ENCODE results near the gene ADAP1. TPM values are rescaled to one million over a fixed set of nuclear protein-coding genes. Genes with fewer than 3 reads are reported as not detected.

ADAP1 gene
- total RNA-seq, 1 experiment from 2014 or later, result 34.0 TPM

DNA sequence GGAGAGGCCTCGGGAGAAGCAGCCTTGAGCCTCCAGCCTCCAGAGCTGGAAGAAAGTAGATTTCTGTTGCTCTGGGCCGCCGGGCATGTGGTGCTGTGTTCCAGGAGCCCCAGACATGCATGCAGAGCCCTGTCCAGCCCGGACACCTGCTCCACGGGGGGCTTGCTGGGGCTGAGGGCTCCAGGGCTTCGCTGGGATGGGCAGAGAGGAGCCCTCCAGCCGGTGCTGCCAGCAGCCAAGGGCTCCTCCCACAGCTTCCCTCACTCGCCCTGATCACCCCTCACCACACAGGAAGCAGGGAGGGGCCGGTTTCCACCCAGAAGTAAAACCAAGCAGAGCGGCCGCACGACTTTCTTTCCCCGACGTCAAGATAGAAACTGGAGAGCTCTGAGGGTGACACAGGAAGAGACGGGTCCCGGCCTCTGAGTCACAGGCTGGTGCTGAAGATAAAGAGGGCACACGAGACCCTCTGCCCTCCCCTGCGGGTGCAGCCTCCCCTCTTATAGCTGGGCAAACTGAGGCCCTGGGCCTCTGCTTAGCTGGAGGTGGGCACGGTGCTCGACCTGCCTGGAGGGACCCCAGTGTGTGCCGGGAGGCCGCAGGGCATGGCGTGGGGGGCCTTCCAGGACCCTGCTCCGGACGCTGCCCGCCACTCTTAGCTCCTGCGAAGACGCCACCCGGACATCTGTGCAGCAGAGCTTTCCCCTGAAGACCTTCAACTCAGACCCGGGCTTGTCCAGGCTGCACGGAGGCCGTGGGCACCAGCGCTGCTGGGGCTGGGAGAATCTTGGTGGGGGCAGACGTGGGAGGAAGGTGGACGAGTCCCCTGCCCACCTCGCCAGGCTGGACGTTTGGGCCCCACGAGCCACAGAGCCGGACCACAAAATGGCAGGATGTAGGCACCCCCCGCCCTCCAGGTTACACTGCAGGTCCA is 31.1 kb downstream of the ADAP1 start:
- TF ChIP-seq JUND (IDR thresholded peaks at IDR 0.05) (no peak), ZFX (IDR thresholded peaks at IDR 0.05) (no peak), TCF7L2 (IDR thresholded peaks at IDR 0.05; ENCODE audit: borderline replicate concordance, extremely low read depth, insufficient read depth, insufficient read length) (no peak), CEBPB (IDR thresholded peaks at IDR 0.05; ENCODE audit: low read depth) (no peak), ATF3 (IDR thresholded peaks at IDR 0.05) (no peak), SRF (IDR thresholded peaks at IDR 0.05; ENCODE audit: low read depth) (no peak)
- Histone ChIP-seq H3K9me3 (ENCODE audit: control insufficient read depth in 1 of 2, insufficient read depth in 1 of 2, low read depth in 1 of 2, low read length in 2 of 2) (no peaks in the 10 kb centered on the region), H3K36me3 (ENCODE audit: control insufficient read depth in 1 of 2, insufficient read depth in 2 of 2, low read length in 2 of 2) (no peaks in the 10 kb centered on the region), H3K4me3 (replicated peaks in 1 of 2; ENCODE audit: low read depth in 1 of 2, low read length in 2 of 2) (no peak overlapping the region), H3K27ac (ENCODE audit: low read depth, low read length) (no peak overlapping the region), H3K79me2 (ENCODE audit: insufficient read depth, low read length) (no peaks in the 10 kb centered on the region), H4K20me1 (ENCODE audit: insufficient read depth) (no peaks in the 10 kb centered on the region), H3K4me2 (ENCODE audit: low read length) (no peak overlapping the region), H3K27me3 (ENCODE audit: insufficient read depth, low read length) (no peaks in the 10 kb centered on the region), H3K4me1 (ENCODE audit: control insufficient read depth in 1 of 2, insufficient read depth in 2 of 2, low read length in 2 of 2) (peaks cover 0 to 13% of the 10 kb centered on the region in 2 experiments; a peak in 2 of 4 replicates), H3K9ac (ENCODE audit: low read length) (no peak overlapping the region), H3K9me2 (ENCODE audit: insufficient read depth) (no peaks in the 10 kb centered on the region), H2AFZ (ENCODE audit: low read depth, low read length, poor library complexity, severe bottlenecking) (no peak overlapping the region)
- intact Hi-C loops (cut with micrococcal nuclease), result no loop called here
- ATAC-seq (no peak), DNase-seq (ENCODE audit: low read depth, low spot score) (no peak)
- CTCF ChIA-PET, result no interaction called here
- RAD21 ChIA-PET (ENCODE audit: low non-redundant PET in 1 of 2, low total read pairs in 2 of 2, uncharacterized antibody in 2 of 2, unreplicated experiment in 2 of 2), result no interaction called here
- POLR2A ChIA-PET, result no interaction called here
- no TSS peak for BruUV-seq (replicated peaks)

DNA sequence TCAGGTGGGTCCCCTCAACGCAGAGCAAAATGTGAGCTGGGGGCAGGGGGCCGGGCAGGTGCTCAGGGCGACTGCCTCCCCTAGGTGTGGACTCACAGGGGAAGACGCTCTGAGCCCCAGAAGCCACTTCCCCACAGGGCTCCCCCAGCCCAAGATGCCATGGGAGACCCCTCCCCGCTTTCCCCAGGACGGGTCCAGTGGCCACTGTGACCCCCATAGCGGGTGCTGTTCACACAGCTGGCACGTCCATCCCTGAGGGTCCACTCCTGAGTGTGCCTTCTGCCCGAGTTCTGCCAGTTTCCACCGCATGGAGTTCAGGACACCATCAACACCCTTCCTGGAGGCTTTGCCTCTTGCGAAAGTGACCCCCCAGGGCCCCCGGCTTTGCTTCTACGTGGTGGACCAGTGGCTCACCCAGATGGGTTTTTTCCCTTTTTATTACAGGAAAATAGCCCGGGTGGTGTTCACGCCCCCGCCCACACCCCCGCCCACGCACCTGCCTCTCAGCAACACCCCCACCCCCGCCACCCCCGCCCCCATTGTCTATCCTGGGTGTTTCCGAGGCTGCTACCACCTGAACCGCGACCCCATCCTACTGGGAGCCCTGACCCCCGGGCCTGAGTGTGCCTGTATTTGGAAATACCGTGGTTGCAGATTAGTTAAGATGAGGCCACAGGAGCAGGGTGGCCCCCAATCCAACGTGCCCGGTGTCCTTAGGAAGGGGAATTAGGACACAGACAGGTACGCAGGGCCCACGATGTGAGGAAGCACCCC is 32.0 kb downstream of the ADAP1 start:
- Histone ChIP-seq H3K4me2 (ENCODE audit: low read length) (no peak overlapping the region), H3K79me2 (ENCODE audit: insufficient read depth, low read length) (no peaks in the 10 kb centered on the region), H3K36me3 (ENCODE audit: control insufficient read depth in 1 of 2, insufficient read depth in 2 of 2, low read length in 2 of 2) (no peaks in the 10 kb centered on the region), H3K4me1 (ENCODE audit: control insufficient read depth in 1 of 2, insufficient read depth in 2 of 2, low read length in 2 of 2) (peaks cover 0 to 13% of the 10 kb centered on the region in 2 experiments; a peak in 2 of 4 replicates), H3K9ac (ENCODE audit: low read length) (no peak overlapping the region), H4K20me1 (ENCODE audit: insufficient read depth) (no peaks in the 10 kb centered on the region), H3K27ac (ENCODE audit: low read depth, low read length) (no peak overlapping the region), H3K27me3 (ENCODE audit: insufficient read depth, low read length) (no peaks in the 10 kb centered on the region), H3K9me2 (ENCODE audit: insufficient read depth) (no peaks in the 10 kb centered on the region), H2AFZ (ENCODE audit: low read depth, low read length, poor library complexity, severe bottlenecking) (no peak overlapping the region), H3K9me3 (ENCODE audit: control insufficient read depth in 1 of 2, insufficient read depth in 1 of 2, low read depth in 1 of 2, low read length in 2 of 2) (no peaks in the 10 kb centered on the region), H3K4me3 (replicated peaks in 1 of 2; ENCODE audit: low read depth in 1 of 2, low read length in 2 of 2) (no peak overlapping the region)
- no TSS peak for BruUV-seq (replicated peaks)
- intact Hi-C loops (cut with micrococcal nuclease), result no loop called here
- ChIA-PET RAD21 (ENCODE audit: low non-redundant PET in 1 of 2, low total read pairs in 2 of 2, uncharacterized antibody in 2 of 2, unreplicated experiment in 2 of 2) (no interaction called here), POLR2A (no interaction called here), CTCF (no interaction called here)
- no peak for ATAC-seq
- DNase-seq (ENCODE audit: low read depth, low spot score), result no peak
- no peak for TF ChIP-seq ZNF274 (IDR thresholded peaks at IDR 0.05; ENCODE audit: low read depth, low read length)
- no peak for TF ChIP-seq ZFX (IDR thresholded peaks at IDR 0.05)
- TF ChIP-seq, protein P1, sequence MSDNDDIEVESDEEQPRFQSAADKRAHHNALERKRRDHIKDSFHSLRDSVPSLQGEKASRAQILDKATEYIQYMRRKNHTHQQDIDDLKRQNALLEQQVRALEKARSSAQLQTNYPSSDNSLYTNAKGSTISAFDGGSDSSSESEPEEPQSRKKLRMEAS (IDR thresholded peaks at IDR 0.05), result no peak
- TF ChIP-seq SP1 (IDR thresholded peaks at IDR 0.05; ENCODE audit: low read depth), result no peak
- no peak for TF ChIP-seq EZH2phosphoT487 (IDR thresholded peaks at IDR 0.05; ENCODE audit: borderline replicate concordance)
- TF ChIP-seq SIN3A (IDR thresholded peaks at IDR 0.05; ENCODE audit: low read depth), result no peak
- no peak for TF ChIP-seq ELF1 (IDR thresholded peaks at IDR 0.05; ENCODE audit: borderline replicate concordance, low read depth)
- TF ChIP-seq, protein P2, sequence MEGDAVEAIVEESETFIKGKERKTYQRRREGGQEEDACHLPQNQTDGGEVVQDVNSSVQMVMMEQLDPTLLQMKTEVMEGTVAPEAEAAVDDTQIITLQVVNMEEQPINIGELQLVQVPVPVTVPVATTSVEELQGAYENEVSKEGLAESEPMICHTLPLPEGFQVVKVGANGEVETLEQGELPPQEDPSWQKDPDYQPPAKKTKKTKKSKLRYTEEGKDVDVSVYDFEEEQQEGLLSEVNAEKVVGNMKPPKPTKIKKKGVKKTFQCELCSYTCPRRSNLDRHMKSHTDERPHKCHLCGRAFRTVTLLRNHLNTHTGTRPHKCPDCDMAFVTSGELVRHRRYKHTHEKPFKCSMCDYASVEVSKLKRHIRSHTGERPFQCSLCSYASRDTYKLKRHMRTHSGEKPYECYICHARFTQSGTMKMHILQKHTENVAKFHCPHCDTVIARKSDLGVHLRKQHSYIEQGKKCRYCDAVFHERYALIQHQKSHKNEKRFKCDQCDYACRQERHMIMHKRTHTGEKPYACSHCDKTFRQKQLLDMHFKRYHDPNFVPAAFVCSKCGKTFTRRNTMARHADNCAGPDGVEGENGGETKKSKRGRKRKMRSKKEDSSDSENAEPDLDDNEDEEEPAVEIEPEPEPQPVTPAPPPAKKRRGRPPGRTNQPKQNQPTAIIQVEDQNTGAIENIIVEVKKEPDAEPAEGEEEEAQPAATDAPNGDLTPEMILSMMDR (IDR thresholded peaks at IDR 0.05 in 2 of 3, conservative IDR thresholded peaks at IDR 0.05 in 1 of 3; ENCODE audit: borderline replicate concordance in 1 of 3, insufficient read depth in 1 of 3, low read depth in 2 of 3, low read length in 2 of 3), result no peak
- no peak for TF ChIP-seq EZH2 (IDR thresholded peaks at IDR 0.05)
- TF ChIP-seq JUND (IDR thresholded peaks at IDR 0.05), result no peak
- TF ChIP-seq EGR1 (IDR thresholded peaks at IDR 0.05; ENCODE audit: low read depth), result no peak
